ENCODE measurements around the gene MBD5.

- TF ChIP-seq CTCF (IDR thresholded peaks at IDR 0.05) (no peak), POLR2A (IDR thresholded peaks at IDR 0.05) (no peak), POLR2AphosphoS5 (IDR thresholded peaks at IDR 0.05) (no peak)
Measured at GRCh38 chr2:148302526-148302925, 281.6 kb downstream of the MBD5 start.

Data from prostate gland (tissue), 2 donors.